Epithelial cell of prostate (primary cell): ENCODE results near the gene LHCGR.
"Not testable (repeated sequence)": the region's sequence is repeated elsewhere in the genome, so short reads cannot be mapped to it uniquely, and the experiment has no call there.

Experiments used
- DNase-seq: peaks from one replicate; pipeline ENCODE4 v3.0.0-alpha.2; 2011; ENCODE audit warnings: low read depth, low spot score
- H3K27ac ChIP-seq: fragments of 450-650 bp; 2 replicates; pipeline ENCODE4 v1.5.1; 2017; ENCODE audit warnings: mild to moderate bottlenecking

Gene LHCGR

GRCh38 chr2:48714245-48714644 lies 41.3 kb downstream of the LHCGR start:
- peak overlapping the region; percentile 74 for H3K27ac ChIP-seq
- DNase-seq: no peak

- no peak for DNase-seq
- H3K27ac ChIP-seq: peak overlapping the region; percentile 74
These were observed 41.9 kb downstream of the LHCGR start for GRCh38 chr2:48713647-48714046.

- DNase-seq: no peak
- H3K27ac ChIP-seq: peak overlapping the region; percentile 70
These were observed 43.4 kb downstream of the LHCGR start for GRCh38 chr2:48712151-48712550.

GRCh38 chr2:48711343-48711742 lies 44.2 kb downstream of the LHCGR start:
- no peak for DNase-seq
- H3K27ac ChIP-seq: peak overlapping the region; percentile 70

GRCh38 chr2:48709096-48710034 lies 46.2 kb downstream of the LHCGR start:
- DNase-seq: no peak
- H3K27ac ChIP-seq: no peak overlapping the region

GRCh38 chr2:48707466-48707865 lies 48.1 kb downstream of the LHCGR start:
- peak overlapping the region; percentile 22 for H3K27ac ChIP-seq
- DNase-seq: no peak

- DNase-seq, H3K27ac ChIP-seq: not testable (repeated sequence)
These were observed 51.9 kb downstream of the LHCGR start for GRCh38 chr2:48703621-48704020.

- DNase-seq: no peak
- no peak overlapping the region for H3K27ac ChIP-seq
These were observed 56.1 kb downstream of the LHCGR start for GRCh38 chr2:48699348-48699930.

- H3K27ac ChIP-seq: no peak overlapping the region
- DNase-seq: no peak
These were observed 58.6 kb downstream of the LHCGR start for GRCh38 chr2:48696881-48697280.

- no peak overlapping the region for H3K27ac ChIP-seq
- DNase-seq: no peak
These were observed 59.5 kb downstream of the LHCGR start for GRCh38 chr2:48695991-48696390.

- no peak for DNase-seq
- H3K27ac ChIP-seq: peak overlapping the region; percentile 50
These were observed 61.4 kb downstream of the LHCGR start for GRCh38 chr2:48694149-48694548.

GRCh38 chr2:48693645-48694044 lies 61.9 kb downstream of the LHCGR start:
- H3K27ac ChIP-seq: peak overlapping the region; percentile 50
- DNase-seq: no peak

GRCh38 chr2:48693066-48693465 lies 62.5 kb downstream of the LHCGR start:
- no peak overlapping the region for H3K27ac ChIP-seq
- no peak for DNase-seq

- DNase-seq: no peak
- no peak overlapping the region for H3K27ac ChIP-seq
These were observed 63.4 kb downstream of the LHCGR start for GRCh38 chr2:48691935-48692691.

- no peak for DNase-seq
- no peak overlapping the region for H3K27ac ChIP-seq
These were observed 70.4 kb downstream of the LHCGR start for GRCh38 chr2:48685126-48685525.

- no peak for DNase-seq
- H3K27ac ChIP-seq: no peak overlapping the region
These were observed 78.1 kb downstream of the LHCGR start for GRCh38 chr2:48677450-48677849.

GRCh38 chr2:48674933-48675332 lies 80.6 kb downstream of the LHCGR start:
- no peak overlapping the region for H3K27ac ChIP-seq
- no peak for DNase-seq

- H3K27ac ChIP-seq: no peak overlapping the region
- no peak for DNase-seq
These were observed 81.9 kb downstream of the LHCGR start for GRCh38 chr2:48673581-48673980.

GRCh38 chr2:48668992-48669391 lies 86.5 kb downstream of the LHCGR start:
- no peak for DNase-seq
- no peak overlapping the region for H3K27ac ChIP-seq

- H3K27ac ChIP-seq: no peak overlapping the region
- no peak for DNase-seq
These were observed 104.2 kb downstream of the LHCGR start for GRCh38 chr2:48651158-48651790.
